LNCAP (cell line): ENCODE data around the gene TMC7.

Source experiments
- CTCF ChIP-seq: fragments of 450-650 bp; IDR thresholded peaks from 2 replicates; pipeline ENCODE4 v1.5.1; 2017; ENCODE audit warnings: mild to moderate bottlenecking

Gene TMC7

GRCh38 chr16:19105891-19106624 lies 122.3 kb downstream of the TMC7 start:
- TF ChIP-seq CTCF: no peak

DNA sequence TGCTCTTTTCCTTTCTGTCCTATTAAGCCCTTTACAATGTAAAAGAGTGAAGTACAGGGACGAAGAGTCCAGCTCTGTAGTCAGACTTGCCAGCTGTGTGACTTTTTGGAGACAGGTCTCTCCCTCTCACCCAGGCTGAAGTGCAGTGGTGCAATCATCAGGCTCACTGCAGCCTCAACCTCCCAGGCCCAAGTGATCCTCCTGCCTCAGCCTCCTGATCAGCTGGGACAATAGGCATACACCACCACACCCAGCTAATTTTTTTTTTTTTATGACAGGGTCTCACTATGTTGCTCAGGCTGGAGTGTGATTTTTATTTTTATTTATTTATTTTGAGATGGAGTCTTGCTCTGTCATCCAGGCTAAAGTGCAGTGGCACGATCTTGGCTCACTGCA lies 122.9 kb downstream of the TMC7 start:
- TF ChIP-seq CTCF: no peak

GRCh38 chr16:19108409-19109287 lies 124.9 kb downstream of the TMC7 start:
- no peak for TF ChIP-seq CTCF

DNA sequence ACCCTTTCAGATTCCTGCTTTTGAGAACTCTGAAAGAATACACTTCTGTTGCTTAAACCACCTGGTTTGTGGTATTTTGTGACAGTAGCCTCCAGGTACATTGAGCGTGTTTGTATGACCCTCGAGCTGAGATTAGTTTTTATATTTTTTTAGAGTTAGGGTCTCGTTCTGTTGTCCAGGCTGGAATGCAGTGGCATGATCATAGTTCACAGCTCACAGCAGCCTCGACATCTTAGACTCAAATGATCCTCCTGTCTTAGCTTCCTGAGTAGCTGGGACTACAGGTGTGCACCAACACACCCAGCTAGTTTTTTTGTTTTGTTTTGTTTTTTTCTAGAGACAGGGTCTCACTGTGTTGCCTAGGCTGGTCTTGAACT lies 125.5 kb downstream of the TMC7 start:
- no peak for TF ChIP-seq CTCF

DNA sequence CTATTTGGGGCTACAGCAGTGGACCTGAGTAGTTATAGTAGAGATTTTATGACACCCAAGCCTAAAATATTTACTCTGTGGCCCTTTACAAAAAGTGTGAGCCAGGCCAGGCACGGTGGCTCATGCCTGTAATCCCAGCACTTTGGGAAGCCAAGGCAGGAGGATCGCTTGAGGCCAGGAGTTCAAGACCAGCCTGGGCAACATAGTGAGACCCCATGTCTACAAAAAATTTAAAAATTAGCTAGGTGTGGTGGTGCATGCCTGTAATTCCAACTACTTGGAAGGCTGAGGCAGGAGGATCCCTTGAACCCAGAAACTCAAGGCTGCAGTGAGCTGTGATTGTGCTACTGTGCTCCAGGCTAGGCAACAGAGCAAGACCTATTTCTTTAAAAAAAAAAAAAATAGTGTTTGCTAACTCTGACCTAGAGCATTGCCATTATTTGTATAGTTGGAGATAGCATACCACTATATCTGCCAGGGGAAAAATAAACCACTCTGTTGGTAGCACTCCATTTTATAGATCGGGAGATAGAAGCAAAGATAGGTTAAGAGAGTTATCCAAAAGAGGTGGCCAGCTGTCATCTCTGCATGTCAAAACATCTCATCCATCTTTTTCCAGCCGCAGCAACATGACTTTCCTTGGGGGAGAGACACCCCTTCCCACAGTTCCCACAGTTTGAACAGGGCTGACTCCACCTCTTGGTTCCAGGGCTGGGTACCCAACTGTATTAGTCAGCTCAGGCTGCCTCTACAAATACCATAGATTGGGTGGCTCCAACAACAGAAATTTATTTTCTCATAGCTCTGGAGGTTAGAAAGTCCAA lies 127.0 kb downstream of the TMC7 start:
- no peak for TF ChIP-seq CTCF

DNA sequence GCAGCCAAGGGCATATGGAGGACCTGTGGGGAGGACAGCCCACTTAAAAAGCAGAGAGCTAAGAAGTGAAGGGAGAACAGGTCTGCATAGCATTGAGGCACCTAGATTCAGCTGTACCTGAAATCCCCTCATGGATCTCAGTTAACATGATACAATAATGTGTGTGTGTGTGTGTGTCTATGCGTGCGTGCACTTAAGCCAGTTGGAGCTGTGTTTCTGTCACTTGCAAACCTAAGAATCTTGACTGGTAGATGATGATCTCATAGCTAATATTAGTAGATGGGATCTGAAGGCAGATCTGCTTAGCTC lies 128.3 kb downstream of the TMC7 start:
- TF ChIP-seq CTCF: no peak
